Sigmoid colon (tissue), 7 donors: ENCODE data around the gene ACER1. TPM values are rescaled to one million over a fixed set of nuclear protein-coding genes. Genes with fewer than 3 reads are reported as not detected.

Source experiments
- DNase-seq: peaks from one replicate; pipeline ENCODE4 v3.0.0-alpha.2; 2019
- H3K27ac ChIP-seq, 4 donors: fragments of 200-600 bp; sonication (generic); one replicate each; pipeline ENCODE4 v1.5.1; 2016 to 2019; ENCODE audit warnings: mild to moderate bottlenecking in 1 of 4
- H3K27me3 ChIP-seq, 3 donors: fragments of 200-600 bp; sonication (generic); one replicate each; pipeline ENCODE4 v1.5.1; 2019; ENCODE audit warnings: mild to moderate bottlenecking in 1 of 3
- H3K36me3 ChIP-seq, 4 donors: fragments of 200-600 bp; sonication (generic); one replicate each; pipeline ENCODE4 v1.5.1; 2016 to 2019
- H3K4me1 ChIP-seq, 4 donors: fragments of 200-600 bp; sonication (generic); one replicate each; pipeline ENCODE4 v1.5.1; 2017 to 2019
- H3K4me3 ChIP-seq, 4 donors: fragments of 200-600 bp; sonication (generic); one replicate each; pipeline ENCODE4 v1.5.1; 2017 to 2019; ENCODE audit warnings: mild to moderate bottlenecking in 2 of 4, moderate library complexity in 1 of 4
- H3K9me3 ChIP-seq, 4 donors: fragments of 200-600 bp in 3 of 4; sonication (generic) in 3 of 4; one replicate each; pipeline versions ENCODE4 v1.5.1 to v1.6.1; 2013 to 2019
- EP300 ChIP-seq, 4 donors: sonication (generic); formaldehyde crosslinking; IDR thresholded peaks; one replicate each; pipeline ENCODE4 v1.6.1; 2017; ENCODE audit warnings: antibody characterized with exemption in 4 of 4
- POLR2A ChIP-seq, 2 donors: fragments of 450-650 bp; IDR thresholded peaks; one replicate each; pipeline ENCODE4 v1.6.1; 2016; ENCODE audit warnings: antibody characterized with exemption in 2 of 2, mild to moderate bottlenecking in 2 of 2, moderate library complexity in 2 of 2
- POLR2AphosphoS5 ChIP-seq, 4 donors: sonication (generic); formaldehyde crosslinking; IDR thresholded peaks; one replicate each; pipeline ENCODE4 v1.6.1; 2017; ENCODE audit warnings: antibody characterized with exemption in 4 of 4
- WGBS, 2 donors: extraction: QIAGEN DNeasy Blood & Tissue Kit; methylation state at CpG; one replicate each; pipeline ENCODE4 v1.1.7; 2013; 5-methylcytosine and 5-hydroxymethylcytosine counted together
- intact Hi-C: fragments of 100-400 bp; cut with DNase I; formaldehyde crosslinking; loops from one replicate; pipeline ENCODE4 v1.15.1; 2023
- polyA plus RNA-seq, 3 donors: library from polyadenylated mRNA; stranded (reverse); fragments of 200-250 nt; gene quantifications; one replicate each; pipeline ENCODE4 v1.2.3, GENCODE V29; 2013
- total RNA-seq, 4 donors: library from RNA; depleted of rRNA; stranded (reverse); fragments of >200 nt; gene quantifications; one replicate each; pipeline ENCODE4 v1.1.0, GENCODE V29; 2016
- TF ChIP-seq, protein P1 (sequence below), 4 experiments: fragments of 450-650 bp in 3 of 4; fragments of 200-600 bp in 1 of 4; IDR thresholded peaks; one replicate each; pipeline ENCODE4 v1.5.1; 2016 to 2019; ENCODE audit warnings: antibody characterized with exemption in 4 of 4, mild to moderate bottlenecking in 3 of 4, moderate library complexity in 2 of 4
- donor health status: healthy with polysubstance abuse.
- donor health status: Bipolar disorder and iron deficiency.
- donor health status: healthy.

ACER1 gene
- total and polyA plus RNA-seq, 7 donors: 0.19 TPM; not detected in 6

DNA sequence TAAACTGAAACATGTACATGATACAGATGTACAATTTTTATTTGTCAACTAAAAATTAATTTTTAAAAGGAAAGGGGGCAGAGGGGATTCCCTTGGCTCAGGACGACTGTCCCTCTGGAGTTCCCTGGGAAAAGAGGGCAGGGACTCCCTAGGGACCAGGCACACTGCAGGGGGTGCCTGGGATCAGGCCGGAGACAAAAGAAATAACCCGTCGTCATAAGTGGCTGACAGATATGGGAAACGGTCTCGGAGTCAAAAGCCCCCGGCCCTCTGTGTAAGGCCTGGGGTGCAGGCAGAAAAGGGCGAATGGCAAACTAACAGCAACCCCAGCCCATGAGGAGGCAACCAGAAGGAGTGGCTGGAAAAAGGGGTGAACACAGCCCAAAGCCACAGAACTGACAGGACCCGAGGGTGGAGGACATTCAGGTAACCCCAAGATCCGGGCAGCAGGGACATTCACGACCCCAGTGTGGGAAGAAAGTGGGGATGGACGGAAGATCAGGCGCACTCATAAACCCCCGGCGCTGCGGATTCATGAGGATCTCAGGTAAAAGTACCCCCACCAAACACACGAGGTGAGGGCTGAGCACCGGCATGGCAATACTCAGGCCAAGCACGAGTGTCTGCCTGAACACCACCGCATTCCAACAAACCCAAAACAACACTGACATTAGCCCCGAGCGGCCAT lies 60.4 kb downstream of the ACER1 start:
- Histone ChIP-seq H3K4me1 (peaks cover 0 to 98% (median 89%) of the 10 kb centered on the region in 4 donors), H3K36me3 (peaks cover 11 to 25% (median 18%) of the 10 kb centered on the region in 4 donors), H3K9me3 (no peaks in the 10 kb centered on the region), H3K4me3 (peak overlapping the region in 3 of 4 donors; percentile 24 to 41 (median 28)), H3K27me3 (no peaks in the 10 kb centered on the region), H3K27ac (peak overlapping the region; percentile 84 to 92 (median 88))
- intact Hi-C loops: loop anchor here (5.0 kb wide), 3 partner anchors 56 to 216 kb away; no protein-coding TSS in a partner anchor
- TF ChIP-seq POLR2AphosphoS5 (IDR thresholded peaks at IDR 0.05): no peak
- TF ChIP-seq POLR2A (IDR thresholded peaks at IDR 0.05): no peak
- TF ChIP-seq, protein P1, sequence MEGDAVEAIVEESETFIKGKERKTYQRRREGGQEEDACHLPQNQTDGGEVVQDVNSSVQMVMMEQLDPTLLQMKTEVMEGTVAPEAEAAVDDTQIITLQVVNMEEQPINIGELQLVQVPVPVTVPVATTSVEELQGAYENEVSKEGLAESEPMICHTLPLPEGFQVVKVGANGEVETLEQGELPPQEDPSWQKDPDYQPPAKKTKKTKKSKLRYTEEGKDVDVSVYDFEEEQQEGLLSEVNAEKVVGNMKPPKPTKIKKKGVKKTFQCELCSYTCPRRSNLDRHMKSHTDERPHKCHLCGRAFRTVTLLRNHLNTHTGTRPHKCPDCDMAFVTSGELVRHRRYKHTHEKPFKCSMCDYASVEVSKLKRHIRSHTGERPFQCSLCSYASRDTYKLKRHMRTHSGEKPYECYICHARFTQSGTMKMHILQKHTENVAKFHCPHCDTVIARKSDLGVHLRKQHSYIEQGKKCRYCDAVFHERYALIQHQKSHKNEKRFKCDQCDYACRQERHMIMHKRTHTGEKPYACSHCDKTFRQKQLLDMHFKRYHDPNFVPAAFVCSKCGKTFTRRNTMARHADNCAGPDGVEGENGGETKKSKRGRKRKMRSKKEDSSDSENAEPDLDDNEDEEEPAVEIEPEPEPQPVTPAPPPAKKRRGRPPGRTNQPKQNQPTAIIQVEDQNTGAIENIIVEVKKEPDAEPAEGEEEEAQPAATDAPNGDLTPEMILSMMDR (IDR thresholded peaks at IDR 0.05): no peak
- no peak for TF ChIP-seq EP300 (IDR thresholded peaks at IDR 0.05)
- DNase-seq: no peak
- WGBS, 2 donors: 87% methylated on average over 22 of the region's 22 CpGs

DNA sequence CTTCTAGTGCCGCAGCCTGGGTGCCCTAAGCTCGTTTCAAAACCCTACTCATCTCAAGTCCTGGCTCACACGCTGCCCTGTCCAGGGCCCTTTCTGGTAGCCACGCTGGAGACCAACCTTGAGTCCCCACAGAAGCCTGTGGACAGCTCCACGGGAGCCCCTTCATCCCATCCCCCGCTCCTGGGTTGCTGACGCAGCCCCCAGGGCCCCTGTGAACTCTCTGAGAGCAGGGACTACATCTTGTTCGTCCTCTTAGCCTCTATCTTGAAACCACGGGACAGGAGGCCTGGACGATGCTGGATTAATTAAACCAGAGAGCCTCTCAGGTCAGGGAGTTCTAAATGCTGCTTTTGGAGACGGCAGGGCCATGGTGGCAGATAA lies 61.0 kb downstream of the ACER1 start:
- Histone ChIP-seq H3K27ac (peak overlapping the region; percentile 84 to 92 (median 88)), H3K4me1 (peaks cover 0 to 96% (median 88%) of the 10 kb centered on the region in 4 donors), H3K9me3 (no peaks in the 10 kb centered on the region), H3K4me3 (peak overlapping the region in 2 of 4 donors; percentile 41 to 42), H3K36me3 (peaks cover 11 to 27% (median 20%) of the 10 kb centered on the region in 4 donors), H3K27me3 (no peaks in the 10 kb centered on the region)
- no peak for TF ChIP-seq POLR2AphosphoS5 (IDR thresholded peaks at IDR 0.05)
- TF ChIP-seq POLR2A (IDR thresholded peaks at IDR 0.05): no peak
- TF ChIP-seq, protein P1 (IDR thresholded peaks at IDR 0.05): no peak
- TF ChIP-seq EP300 (IDR thresholded peaks at IDR 0.05): no peak
- intact Hi-C loops: loop anchor here (5.0 kb wide), 3 partner anchors 55 to 215 kb away; no protein-coding TSS in a partner anchor
- WGBS, 2 donors: 76 to 86% methylated on average over 11 of the region's 11 CpGs
- DNase-seq: no peak

DNA sequence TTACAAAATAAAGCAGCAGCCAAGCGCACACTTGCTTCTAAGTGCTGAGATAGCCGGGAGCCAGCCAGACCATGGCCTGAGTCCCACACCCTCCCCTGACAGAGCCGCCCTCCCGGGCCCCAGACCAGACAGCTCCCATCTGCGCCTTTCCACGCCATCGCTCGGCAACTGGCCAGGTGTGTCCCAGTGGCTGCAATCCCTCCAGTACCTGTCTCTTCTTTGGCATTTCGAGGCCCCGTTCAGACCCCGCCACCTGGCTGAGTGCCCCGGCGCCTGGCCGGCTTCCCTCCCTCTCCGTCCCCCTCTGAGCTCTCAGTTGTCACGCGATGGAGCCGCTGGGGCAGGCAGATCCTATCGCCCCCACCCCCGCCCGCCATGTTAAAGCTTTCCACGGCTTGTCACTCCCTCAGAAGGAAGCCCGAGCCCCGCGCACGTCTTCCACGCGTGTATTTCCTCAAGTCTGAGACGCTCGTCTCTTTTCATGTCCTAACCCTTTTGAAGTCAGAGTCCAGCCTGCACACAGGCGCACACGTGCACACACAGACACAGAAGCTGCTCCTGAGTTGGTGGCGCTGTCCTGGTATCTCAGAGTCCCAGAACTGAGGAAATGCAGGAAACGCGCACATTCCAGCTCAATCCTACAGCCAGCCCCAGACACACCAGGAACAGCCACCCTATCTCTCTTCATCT lies 61.5 kb downstream of the ACER1 start:
- 67 to 83% methylated on average over 35 of the region's 35 CpGs for WGBS, 2 donors
- H3K4me3 ChIP-seq: peak overlapping the region in 3 of 4 donors; percentile 27 to 42 (median 41)
- DNase-seq: peak; percentile 97
- TF ChIP-seq POLR2A (IDR thresholded peaks at IDR 0.05) (no peak), POLR2AphosphoS5 (IDR thresholded peaks at IDR 0.05) (peak in 3 of 4 donors; percentile 19 to 57 (median 40))
- TF ChIP-seq, protein P1 (IDR thresholded peaks at IDR 0.05): no peak
- H3K36me3 ChIP-seq: peaks cover 11 to 28% (median 21%) of the 10 kb centered on the region in 4 donors
- no peaks in the 10 kb centered on the region for H3K27me3 ChIP-seq
- peaks cover 0 to 90% (median 83%) of the 10 kb centered on the region in 4 donors for H3K4me1 ChIP-seq
- H3K27ac ChIP-seq: peak overlapping the region; percentile 84 to 92 (median 88)
- no peaks in the 10 kb centered on the region for H3K9me3 ChIP-seq
- intact Hi-C loops: loop anchor here (5.0 kb wide), 3 partner anchors 55 to 215 kb away; no protein-coding TSS in a partner anchor

DNA sequence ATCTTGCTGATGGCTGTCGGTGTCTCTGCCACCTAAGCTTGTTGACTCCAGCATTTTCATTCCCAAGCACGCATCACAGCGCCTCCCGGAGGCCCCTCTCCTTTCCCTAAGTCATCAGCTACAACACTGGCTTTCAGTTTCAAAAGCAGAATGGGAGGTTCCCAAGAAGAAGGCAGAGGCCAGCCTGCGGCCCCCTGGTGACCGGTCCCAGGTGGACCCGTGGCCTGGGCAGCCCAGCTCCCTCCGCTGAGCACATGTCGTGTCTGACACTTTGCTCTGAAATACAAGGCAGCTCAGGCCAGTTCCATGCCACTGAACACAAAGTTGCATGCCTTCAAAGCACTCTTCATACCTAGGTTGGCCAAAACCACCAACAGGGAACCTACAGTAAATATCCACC lies 62.2 kb downstream of the ACER1 start:
- Histone ChIP-seq H3K4me1 (peaks cover 0 to 84% (median 76%) of the 10 kb centered on the region in 4 donors), H3K9me3 (no peaks in the 10 kb centered on the region), H3K27me3 (no peaks in the 10 kb centered on the region), H3K4me3 (peak overlapping the region in 3 of 4 donors; percentile 27 to 42 (median 41)), H3K36me3 (peaks cover 11 to 33% (median 21%) of the 10 kb centered on the region in 4 donors), H3K27ac (peak overlapping the region; percentile 84 to 92 (median 88))
- WGBS, 2 donors: 79 to 85% methylated on average over 9 of the region's 9 CpGs
- intact Hi-C loops: loop anchor here (5.0 kb wide), 3 partner anchors 54 to 214 kb away; no protein-coding TSS in a partner anchor
- TF ChIP-seq POLR2AphosphoS5 (IDR thresholded peaks at IDR 0.05): no peak
- TF ChIP-seq, protein P1 (IDR thresholded peaks at IDR 0.05): peak in 1 of 4 experiments; percentile 12
- DNase-seq: no peak
